HEK293 (cell line): Measurements from ENCODE around the gene SYNE2.

Experiments
- CTCF ChIA-PET: fragments of 350-600 bp; formaldehyde crosslinking; extraction: SDS; loops from one replicate; lab custom pipeline; 2021; ENCODE audit warnings: antibody characterized with exemption; lab: Yijun Ruan, JAX
- POLR2A ChIA-PET: fragments of 300-600 bp; formaldehyde crosslinking; extraction: SDS; loops from one replicate; lab custom pipeline; 2020; ENCODE audit warnings: antibody characterized with exemption, inconsistent platforms; lab: Yijun Ruan, JAX
- H3K27ac ChIP-seq: fragments of 200-500 bp; sonication (Bioruptor generic); 2 replicates; pipeline ENCODE4 v1.5.1; 2014; ENCODE audit warnings: low read depth, low read length, control low read depth, inconsistent platforms; ENCODE audit errors: extremely low read depth
- H3K36me3 ChIP-seq, 2 experiments: fragments of 200-500 bp in 1 of 2; sonication (Bioruptor generic) in 1 of 2; 1 replicate in 1 of 2; 2 replicates in 1 of 2; pipeline ENCODE4 v1.5.1; 2014 to 2017; ENCODE audit warnings: inconsistent platforms in 2 of 2, low read length in 2 of 2; ENCODE audit not compliant: control insufficient read depth in 2 of 2, insufficient read depth in 1 of 2
- H3K4me1 ChIP-seq: fragments of 200-500 bp; sonication (Bioruptor generic); 2 replicates; pipeline ENCODE4 v1.5.1; 2014; ENCODE audit warnings: mild to moderate bottlenecking, low read length, inconsistent platforms; ENCODE audit not compliant: control insufficient read depth, insufficient read depth
- H3K4me3 ChIP-seq: 2 replicates; pipeline ENCODE4 v1.5.1; 2011; ENCODE audit warnings: low read depth, mild to moderate bottlenecking, control low read depth, low read length, moderate library complexity
- H3K9me3 ChIP-seq: fragments of 200-500 bp; sonication (Bioruptor generic); 2 replicates; pipeline ENCODE4 v1.5.1; 2014; ENCODE audit warnings: low read depth, low read length, inconsistent platforms; ENCODE audit not compliant: control insufficient read depth, insufficient read depth
- HOXD13 ChIP-seq: sonication (generic); formaldehyde crosslinking; IDR thresholded peaks from 2 replicates; pipeline ENCODE4 v1.8.0; 2022; ENCODE audit warnings: missing genetic modification reagents, borderline replicate concordance
- PRDM1 ChIP-seq: fragments of 450-650 bp; formaldehyde crosslinking; IDR thresholded peaks from 2 replicates; pipeline ENCODE4; 2016; ENCODE audit warnings: missing biosample characterization, missing genetic modification characterization
- WT1 ChIP-seq: fragments of 450-650 bp; formaldehyde crosslinking; IDR thresholded peaks from 2 replicates; pipeline ENCODE4 v1.5.1; 2016; ENCODE audit warnings: missing biosample characterization, missing genetic modification characterization
- ZBTB7A ChIP-seq: fragments of 450-650 bp; formaldehyde crosslinking; IDR thresholded peaks from 2 replicates; pipeline ENCODE4 v1.5.1; 2016; ENCODE audit warnings: low read depth, missing biosample characterization, missing genetic modification characterization
- ZFP69B ChIP-seq: fragments of 450-650 bp; formaldehyde crosslinking; IDR thresholded peaks from 2 replicates; pipeline ENCODE4 v1.5.1; 2016; ENCODE audit warnings: missing biosample characterization, missing genetic modification characterization
- ZNF121 ChIP-seq: fragments of 450-650 bp; formaldehyde crosslinking; IDR thresholded peaks from 2 replicates; pipeline ENCODE4 v1.5.1; 2016; ENCODE audit warnings: missing biosample characterization, missing genetic modification characterization
- ZNF146 ChIP-seq: fragments of 450-650 bp; formaldehyde crosslinking; IDR thresholded peaks from 2 replicates; pipeline ENCODE4 v1.5.1; 2016; ENCODE audit warnings: missing biosample characterization, missing genetic modification characterization
- ZNF16 ChIP-seq: fragments of 450-650 bp; formaldehyde crosslinking; IDR thresholded peaks from 2 replicates; pipeline ENCODE4 v1.5.1; 2016; ENCODE audit warnings: low read depth, missing biosample characterization, missing genetic modification characterization
- ZNF239 ChIP-seq: fragments of 450-650 bp; formaldehyde crosslinking; IDR thresholded peaks from 2 replicates; pipeline ENCODE4 v1.5.1; 2016; ENCODE audit warnings: missing biosample characterization, missing genetic modification characterization
- ZNF248 ChIP-seq: fragments of 450-650 bp; formaldehyde crosslinking; IDR thresholded peaks from 2 replicates; pipeline ENCODE4 v1.5.1; 2017; ENCODE audit warnings: missing biosample characterization, missing genetic modification characterization
- ZNF518A ChIP-seq: fragments of 450-650 bp; formaldehyde crosslinking; conservative IDR thresholded peaks from 2 replicates; pipeline ENCODE4 v1.5.1; 2016; ENCODE audit warnings: low read depth, missing biosample characterization, missing genetic modification characterization
- ZNF571 ChIP-seq: fragments of 450-650 bp; formaldehyde crosslinking; IDR thresholded peaks from 2 replicates; pipeline ENCODE4 v1.5.0; 2017; ENCODE audit warnings: missing biosample characterization, missing genetic modification characterization
- ZNF621 ChIP-seq: fragments of 450-650 bp; formaldehyde crosslinking; IDR thresholded peaks from 2 replicates; pipeline ENCODE4 v1.5.1; 2017; ENCODE audit warnings: missing biosample characterization, missing genetic modification characterization
- ZSCAN16 ChIP-seq: fragments of 450-650 bp; formaldehyde crosslinking; IDR thresholded peaks from 2 replicates; pipeline ENCODE4 v1.5.1; 2016; ENCODE audit warnings: missing biosample characterization, missing genetic modification characterization
- TF ChIP-seq, protein P1 (sequence below): fragments of 450-650 bp; formaldehyde crosslinking; IDR thresholded peaks from 2 replicates; pipeline ENCODE4 v1.5.1; 2016; ENCODE audit warnings: missing biosample characterization, missing genetic modification characterization
- TF ChIP-seq, protein P2 (sequence below): fragments of 450-650 bp; formaldehyde crosslinking; IDR thresholded peaks from 2 replicates; pipeline ENCODE4 v1.5.1; 2016; ENCODE audit warnings: missing biosample characterization, missing genetic modification characterization, borderline replicate concordance

The SYNE2 gene

DNA sequence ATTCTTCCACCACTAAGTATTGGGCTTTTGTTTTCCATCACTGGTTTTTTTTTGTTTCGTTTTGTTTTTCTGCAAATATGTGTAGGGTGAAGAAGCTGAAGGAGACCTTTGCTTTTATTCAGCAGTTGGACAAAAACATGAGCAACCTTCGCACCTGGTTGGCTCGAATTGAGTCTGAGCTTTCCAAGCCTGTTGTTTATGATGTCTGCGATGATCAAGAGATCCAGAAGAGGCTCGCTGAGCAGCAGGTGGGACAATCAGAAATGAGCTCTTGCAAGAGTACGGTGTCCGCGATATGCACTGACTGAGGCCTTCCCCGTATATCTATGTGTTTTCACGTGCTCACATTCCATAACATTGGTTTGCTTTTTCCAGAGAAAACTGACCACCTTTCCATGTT, 349.9 kb downstream of the SYNE2 start:
- POLR2A ChIA-PET, result no interaction called here
- CTCF ChIA-PET, result interaction anchor here (0.7 kb wide), 1 partner anchor 49 kb away, joined by 3 read pairs; no protein-coding TSS in a partner anchor
- TF ChIP-seq ZNF121 (tag by site-specific recombination) (no peak), ZBTB7A (tag by site-specific recombination) (no peak), ZSCAN16 (tag by site-specific recombination) (no peak), ZNF16 (tag by site-specific recombination) (no peak), ZNF621 (tag by site-specific recombination) (no peak), ZNF248 (no peak), WT1 (tag by site-specific recombination) (no peak), ZNF571 (no peak), ZFP69B (tag by site-specific recombination) (no peak), ZNF518A (tag by site-specific recombination) (no peak), PRDM1 (no peak), ZNF146 (tag by site-specific recombination) (no peak), ZNF239 (tag by site-specific recombination) (no peak), HOXD13 (CRISPR knock-in tag) (no peak)
- TF ChIP-seq, protein P1, sequence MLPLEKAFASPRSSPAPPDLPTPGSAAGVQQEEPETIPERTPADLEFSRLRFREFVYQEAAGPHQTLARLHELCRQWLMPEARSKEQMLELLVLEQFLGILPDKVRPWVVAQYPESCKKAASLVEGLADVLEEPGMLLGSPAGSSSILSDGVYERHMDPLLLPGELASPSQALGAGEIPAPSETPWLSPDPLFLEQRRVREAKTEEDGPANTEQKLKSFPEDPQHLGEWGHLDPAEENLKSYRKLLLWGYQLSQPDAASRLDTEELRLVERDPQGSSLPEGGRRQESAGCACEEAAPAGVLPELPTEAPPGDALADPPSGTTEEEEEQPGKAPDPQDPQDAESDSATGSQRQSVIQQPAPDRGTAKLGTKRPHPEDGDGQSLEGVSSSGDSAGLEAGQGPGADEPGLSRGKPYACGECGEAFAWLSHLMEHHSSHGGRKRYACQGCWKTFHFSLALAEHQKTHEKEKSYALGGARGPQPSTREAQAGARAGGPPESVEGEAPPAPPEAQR (tag by site-specific recombination), result no peak
- TF ChIP-seq, protein P2, sequence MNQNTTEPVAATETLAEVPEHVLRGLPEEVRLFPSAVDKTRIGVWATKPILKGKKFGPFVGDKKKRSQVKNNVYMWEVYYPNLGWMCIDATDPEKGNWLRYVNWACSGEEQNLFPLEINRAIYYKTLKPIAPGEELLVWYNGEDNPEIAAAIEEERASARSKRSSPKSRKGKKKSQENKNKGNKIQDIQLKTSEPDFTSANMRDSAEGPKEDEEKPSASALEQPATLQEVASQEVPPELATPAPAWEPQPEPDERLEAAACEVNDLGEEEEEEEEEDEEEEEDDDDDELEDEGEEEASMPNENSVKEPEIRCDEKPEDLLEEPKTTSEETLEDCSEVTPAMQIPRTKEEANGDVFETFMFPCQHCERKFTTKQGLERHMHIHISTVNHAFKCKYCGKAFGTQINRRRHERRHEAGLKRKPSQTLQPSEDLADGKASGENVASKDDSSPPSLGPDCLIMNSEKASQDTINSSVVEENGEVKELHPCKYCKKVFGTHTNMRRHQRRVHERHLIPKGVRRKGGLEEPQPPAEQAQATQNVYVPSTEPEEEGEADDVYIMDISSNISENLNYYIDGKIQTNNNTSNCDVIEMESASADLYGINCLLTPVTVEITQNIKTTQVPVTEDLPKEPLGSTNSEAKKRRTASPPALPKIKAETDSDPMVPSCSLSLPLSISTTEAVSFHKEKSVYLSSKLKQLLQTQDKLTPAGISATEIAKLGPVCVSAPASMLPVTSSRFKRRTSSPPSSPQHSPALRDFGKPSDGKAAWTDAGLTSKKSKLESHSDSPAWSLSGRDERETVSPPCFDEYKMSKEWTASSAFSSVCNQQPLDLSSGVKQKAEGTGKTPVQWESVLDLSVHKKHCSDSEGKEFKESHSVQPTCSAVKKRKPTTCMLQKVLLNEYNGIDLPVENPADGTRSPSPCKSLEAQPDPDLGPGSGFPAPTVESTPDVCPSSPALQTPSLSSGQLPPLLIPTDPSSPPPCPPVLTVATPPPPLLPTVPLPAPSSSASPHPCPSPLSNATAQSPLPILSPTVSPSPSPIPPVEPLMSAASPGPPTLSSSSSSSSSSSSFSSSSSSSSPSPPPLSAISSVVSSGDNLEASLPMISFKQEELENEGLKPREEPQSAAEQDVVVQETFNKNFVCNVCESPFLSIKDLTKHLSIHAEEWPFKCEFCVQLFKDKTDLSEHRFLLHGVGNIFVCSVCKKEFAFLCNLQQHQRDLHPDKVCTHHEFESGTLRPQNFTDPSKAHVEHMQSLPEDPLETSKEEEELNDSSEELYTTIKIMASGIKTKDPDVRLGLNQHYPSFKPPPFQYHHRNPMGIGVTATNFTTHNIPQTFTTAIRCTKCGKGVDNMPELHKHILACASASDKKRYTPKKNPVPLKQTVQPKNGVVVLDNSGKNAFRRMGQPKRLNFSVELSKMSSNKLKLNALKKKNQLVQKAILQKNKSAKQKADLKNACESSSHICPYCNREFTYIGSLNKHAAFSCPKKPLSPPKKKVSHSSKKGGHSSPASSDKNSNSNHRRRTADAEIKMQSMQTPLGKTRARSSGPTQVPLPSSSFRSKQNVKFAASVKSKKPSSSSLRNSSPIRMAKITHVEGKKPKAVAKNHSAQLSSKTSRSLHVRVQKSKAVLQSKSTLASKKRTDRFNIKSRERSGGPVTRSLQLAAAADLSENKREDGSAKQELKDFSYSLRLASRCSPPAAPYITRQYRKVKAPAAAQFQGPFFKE, result no peak
- TF ChIP-seq, all 188 proteins: peak for 0

More for the DNA sequence above, 349.9 kb downstream of the SYNE2 start:
- Histone ChIP-seq H3K4me3 (no peak overlapping the region), H3K4me1 (peaks cover 4% of the 10 kb centered on the region; the same call in 1 of the 2 replicates), H3K36me3 (no peaks in the 10 kb centered on the region; a peak in 1 of 3 replicates), H3K9me3 (no peaks in the 10 kb centered on the region), H3K27ac (no peak overlapping the region)
